ENCODE data around the gene TPSAB1. TPM values are rescaled to one million over a fixed set of nuclear protein-coding genes. Genes with fewer than 3 reads are reported as not detected.
"Not testable (repeated sequence)": the region's sequence is repeated elsewhere in the genome, so short reads cannot be mapped to it uniquely, and the experiment has no call there.

The TPSAB1 gene
- total and polyA plus RNA-seq, 4 donors = 0.23 to 10.8 (median 1.2) TPM

DNA sequence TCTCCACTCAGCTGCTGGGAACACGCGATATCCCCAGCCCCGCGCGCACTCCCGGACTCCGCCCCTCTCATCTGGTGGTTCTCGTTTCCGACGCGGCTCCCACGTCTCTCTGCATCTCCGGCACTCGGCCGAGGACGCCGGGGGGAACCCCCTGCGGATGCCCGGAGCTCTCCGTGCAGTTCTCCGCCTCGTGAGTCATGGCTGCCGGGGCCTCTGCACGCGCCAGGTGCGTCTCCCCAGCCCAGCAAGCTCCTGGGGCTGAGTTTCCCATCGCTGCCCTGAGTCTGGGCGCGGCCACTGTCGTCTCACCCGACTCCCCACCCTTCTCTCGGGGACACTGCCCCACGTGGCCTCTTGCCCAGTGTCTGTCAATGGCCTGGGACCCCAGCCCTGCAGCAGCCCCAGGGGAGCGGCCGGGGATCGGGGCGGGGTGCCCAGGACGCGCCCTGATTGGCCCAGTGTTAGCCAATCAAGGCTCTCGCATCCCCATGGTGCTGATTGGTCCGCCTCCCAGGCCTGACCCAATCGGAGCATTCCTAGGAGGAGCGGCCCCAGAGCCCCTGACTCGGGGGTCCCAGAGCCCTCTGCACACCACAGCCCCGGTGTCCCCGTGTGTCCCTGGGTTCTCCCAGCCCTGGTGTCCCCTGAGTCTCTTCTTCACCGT, 13.3 kb downstream of the TPSAB1 start:
- DNase-seq (ENCODE audit: low spot score); H3K9me3 ChIP-seq (ENCODE audit: control insufficient read depth in 4 of 4, low read length in 3 of 4); H3K27ac ChIP-seq (ENCODE audit: low read depth in 1 of 2, low read length in 2 of 2); H3K4me1 ChIP-seq (ENCODE audit: control insufficient read depth in 4 of 4, insufficient read depth in 4 of 4, low read length in 3 of 4); H3K27me3 ChIP-seq (ENCODE audit: control insufficient read depth in 4 of 4, insufficient read depth in 4 of 4, low read length in 3 of 4); H3K36me3 ChIP-seq (ENCODE audit: control insufficient read depth in 4 of 4, insufficient read depth in 3 of 4, low read depth in 1 of 4, low read length in 3 of 4); H3K9ac ChIP-seq (ENCODE audit: low read depth in 1 of 2, low read length in 2 of 2); H3K4me3 ChIP-seq (ENCODE audit: low read depth in 1 of 3, low read length in 3 of 3): not testable (repeated sequence)
- no CpG with 5 or more reads among the region's 47 CpGs for WGBS

DNA sequence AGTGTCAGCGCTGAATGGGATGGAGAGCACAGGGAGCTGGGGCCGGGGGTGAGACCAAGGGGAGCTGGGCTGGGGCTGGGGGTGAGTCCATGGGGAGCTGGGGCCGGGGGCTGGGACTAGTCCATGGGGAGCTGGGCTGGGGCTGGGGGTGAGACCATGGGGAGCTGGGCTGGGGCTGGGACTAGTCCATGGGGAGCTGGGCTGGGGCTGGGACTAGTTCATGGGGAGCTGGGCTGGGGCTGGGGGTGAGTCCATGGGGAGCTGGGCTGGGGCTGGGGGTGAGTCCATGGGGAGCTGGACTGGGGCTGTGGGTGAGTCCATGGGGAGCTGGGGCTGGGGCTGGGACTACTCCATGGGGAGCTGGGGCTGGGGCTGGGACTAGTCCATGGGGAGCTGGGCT, 14.3 kb downstream of the TPSAB1 start:
- not testable (repeated sequence) for H3K9ac ChIP-seq (ENCODE audit: low read depth in 1 of 2, low read length in 2 of 2); H3K27ac ChIP-seq (ENCODE audit: low read depth in 1 of 2, low read length in 2 of 2); H3K4me3 ChIP-seq (ENCODE audit: low read depth in 1 of 3, low read length in 3 of 3); H3K4me1 ChIP-seq (ENCODE audit: control insufficient read depth in 4 of 4, insufficient read depth in 4 of 4, low read length in 3 of 4); H3K36me3 ChIP-seq (ENCODE audit: control insufficient read depth in 4 of 4, insufficient read depth in 3 of 4, low read depth in 1 of 4, low read length in 3 of 4); H3K27me3 ChIP-seq (ENCODE audit: control insufficient read depth in 4 of 4, insufficient read depth in 4 of 4, low read length in 3 of 4); H3K9me3 ChIP-seq (ENCODE audit: control insufficient read depth in 4 of 4, low read length in 3 of 4); DNase-seq (ENCODE audit: low spot score)
- 85% methylated on average over 3 of the region's 3 CpGs for WGBS

DNA sequence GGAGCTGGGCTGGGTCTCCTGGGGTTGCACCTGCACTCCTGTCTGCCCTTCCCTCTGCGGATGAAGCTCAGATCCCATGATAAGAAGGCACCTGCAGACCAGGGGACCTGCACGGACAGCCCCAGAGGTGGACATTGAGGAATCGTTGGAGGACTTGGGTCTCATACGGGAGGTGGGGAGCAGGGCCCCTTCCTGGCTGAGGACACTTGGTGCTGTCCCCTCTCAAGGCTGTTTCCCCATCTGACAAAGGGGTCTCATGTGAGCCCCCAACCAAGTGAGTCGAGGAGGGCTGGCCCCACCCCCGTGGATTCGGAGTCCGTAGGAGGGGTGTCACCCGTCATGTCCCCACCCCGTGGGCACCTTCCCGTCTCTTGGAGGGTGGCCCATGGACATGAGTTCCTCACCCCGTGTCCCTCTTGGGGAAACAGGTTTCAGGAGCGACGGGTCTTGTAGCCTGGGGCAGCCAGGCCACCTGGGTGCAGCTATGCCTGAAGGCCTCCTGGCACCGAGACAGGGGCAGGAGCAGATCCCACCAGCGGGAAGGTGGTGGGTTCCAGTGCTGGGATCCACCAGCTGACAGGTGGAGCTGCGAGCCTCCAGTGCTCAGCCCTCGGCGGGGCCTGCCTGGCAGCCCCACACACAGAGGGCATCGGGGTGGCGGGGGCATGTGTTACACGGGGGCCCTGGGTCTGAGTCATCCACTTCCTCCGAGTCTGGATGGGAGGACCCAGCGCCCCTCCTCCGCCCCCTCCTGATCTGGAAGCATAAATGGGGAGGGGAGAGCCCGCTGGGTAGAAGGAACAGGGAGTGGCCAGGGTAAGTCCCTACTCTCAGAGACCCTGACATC, 15.0 kb downstream of the TPSAB1 start, which contains the start of gene TPSD1:
TSS of gene TPSD1 (plus strand) at position 794 of the 847 bp plus-strand sequence. CDS start 212 bp downstream, outside the sequence.
- H3K9ac ChIP-seq (ENCODE audit: low read depth in 1 of 2, low read length in 2 of 2); H3K27ac ChIP-seq (ENCODE audit: low read depth in 1 of 2, low read length in 2 of 2); H3K36me3 ChIP-seq (ENCODE audit: control insufficient read depth in 4 of 4, insufficient read depth in 3 of 4, low read depth in 1 of 4, low read length in 3 of 4); H3K4me3 ChIP-seq (ENCODE audit: low read depth in 1 of 3, low read length in 3 of 3); H3K27me3 ChIP-seq (ENCODE audit: control insufficient read depth in 4 of 4, insufficient read depth in 4 of 4, low read length in 3 of 4); H3K4me1 ChIP-seq (ENCODE audit: control insufficient read depth in 4 of 4, insufficient read depth in 4 of 4, low read length in 3 of 4); H3K9me3 ChIP-seq (ENCODE audit: control insufficient read depth in 4 of 4, low read length in 3 of 4); DNase-seq (ENCODE audit: low spot score): not testable (repeated sequence)
- WGBS = 72% methylated on average over 25 of the region's 26 CpGs

DNA sequence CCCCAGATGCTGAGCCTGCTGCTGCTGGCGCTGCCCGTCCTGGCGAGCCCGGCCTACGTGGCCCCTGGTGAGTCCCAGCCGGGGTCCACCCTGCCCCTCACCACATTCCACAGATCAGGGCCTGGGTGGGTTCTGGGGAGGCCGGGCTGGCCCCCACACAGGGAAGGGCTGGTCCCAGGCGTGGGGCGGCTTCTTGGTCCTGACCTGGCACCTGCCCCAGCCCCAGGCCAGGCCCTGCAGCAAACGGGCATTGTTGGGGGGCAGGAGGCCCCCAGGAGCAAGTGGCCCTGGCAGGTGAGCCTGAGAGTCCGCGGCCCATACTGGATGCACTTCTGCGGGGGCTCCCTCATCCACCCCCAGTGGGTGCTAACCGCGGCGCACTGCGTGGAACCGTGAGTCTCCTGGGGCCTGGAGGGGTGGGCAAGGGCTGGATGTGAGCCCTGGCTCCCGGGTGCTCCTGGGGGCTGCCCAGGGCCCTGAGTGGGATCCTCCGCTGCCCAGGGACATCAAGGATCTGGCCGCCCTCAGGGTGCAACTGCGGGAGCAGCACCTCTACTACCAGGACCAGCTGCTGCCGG, 15.9 kb downstream of the TPSAB1 start:
- DNase-seq (ENCODE audit: low spot score) = not testable (repeated sequence)

DNA sequence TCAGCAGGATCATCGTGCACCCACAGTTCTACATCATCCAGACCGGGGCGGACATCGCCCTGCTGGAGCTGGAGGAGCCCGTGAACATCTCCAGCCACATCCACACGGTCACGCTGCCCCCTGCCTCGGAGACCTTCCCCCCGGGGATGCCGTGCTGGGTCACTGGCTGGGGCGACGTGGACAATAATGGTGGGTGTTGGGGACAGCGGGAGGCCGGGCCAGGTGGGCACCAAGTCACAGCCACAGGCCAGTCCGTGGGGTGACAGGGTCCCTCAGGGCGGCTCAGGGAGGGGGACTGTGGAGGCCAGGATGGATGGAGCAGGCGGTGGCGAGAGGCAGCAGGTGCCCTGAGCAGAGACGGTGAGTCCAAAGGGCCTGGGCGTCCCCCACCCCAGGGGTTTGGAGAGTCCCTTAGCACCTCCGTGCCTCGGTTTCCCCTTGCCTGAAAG, 16.4 kb downstream of the TPSAB1 start:
- Histone ChIP-seq H3K9me3 (ENCODE audit: control insufficient read depth in 4 of 4, low read length in 3 of 4) (no peaks in the 10 kb centered on the region), H3K27me3 (ENCODE audit: control insufficient read depth in 4 of 4, insufficient read depth in 4 of 4, low read length in 3 of 4) (peaks cover 0 to 9% (median 1%) of the 10 kb centered on the region in 4 donors), H3K4me3 (ENCODE audit: low read depth in 1 of 3, low read length in 3 of 3) (no peak overlapping the region), H3K27ac (ENCODE audit: low read depth in 1 of 2, low read length in 2 of 2) (no peak overlapping the region), H3K9ac (ENCODE audit: low read depth in 1 of 2, low read length in 2 of 2) (no peak overlapping the region), H3K4me1 (ENCODE audit: control insufficient read depth in 4 of 4, insufficient read depth in 4 of 4, low read length in 3 of 4) (no peaks in the 10 kb centered on the region), H3K36me3 (ENCODE audit: control insufficient read depth in 4 of 4, insufficient read depth in 3 of 4, low read depth in 1 of 4, low read length in 3 of 4) (no peaks in the 10 kb centered on the region)
- 78% methylated on average over 22 of the region's 22 CpGs for WGBS
- no peak for DNase-seq (ENCODE audit: low spot score)
- TF ChIP-seq GABPA (IDR thresholded peaks at IDR 0.05 in 1 of 2, conservative IDR thresholded peaks at IDR 0.05 in 1 of 2) (no peak), SP1 (IDR thresholded peaks at IDR 0.05) (no peak), FOXA1 (IDR thresholded peaks at IDR 0.05) (no peak), JUND (IDR thresholded peaks at IDR 0.05) (no peak), TAF1 (conservative IDR thresholded peaks at IDR 0.05) (no peak), RAD21 (IDR thresholded peaks at IDR 0.05) (no peak), RXRA (IDR thresholded peaks at IDR 0.05) (no peak), HNF4G (IDR thresholded peaks at IDR 0.05) (no peak), HNF4A (conservative IDR thresholded peaks at IDR 0.05) (no peak)
- TF ChIP-seq, protein P1, sequence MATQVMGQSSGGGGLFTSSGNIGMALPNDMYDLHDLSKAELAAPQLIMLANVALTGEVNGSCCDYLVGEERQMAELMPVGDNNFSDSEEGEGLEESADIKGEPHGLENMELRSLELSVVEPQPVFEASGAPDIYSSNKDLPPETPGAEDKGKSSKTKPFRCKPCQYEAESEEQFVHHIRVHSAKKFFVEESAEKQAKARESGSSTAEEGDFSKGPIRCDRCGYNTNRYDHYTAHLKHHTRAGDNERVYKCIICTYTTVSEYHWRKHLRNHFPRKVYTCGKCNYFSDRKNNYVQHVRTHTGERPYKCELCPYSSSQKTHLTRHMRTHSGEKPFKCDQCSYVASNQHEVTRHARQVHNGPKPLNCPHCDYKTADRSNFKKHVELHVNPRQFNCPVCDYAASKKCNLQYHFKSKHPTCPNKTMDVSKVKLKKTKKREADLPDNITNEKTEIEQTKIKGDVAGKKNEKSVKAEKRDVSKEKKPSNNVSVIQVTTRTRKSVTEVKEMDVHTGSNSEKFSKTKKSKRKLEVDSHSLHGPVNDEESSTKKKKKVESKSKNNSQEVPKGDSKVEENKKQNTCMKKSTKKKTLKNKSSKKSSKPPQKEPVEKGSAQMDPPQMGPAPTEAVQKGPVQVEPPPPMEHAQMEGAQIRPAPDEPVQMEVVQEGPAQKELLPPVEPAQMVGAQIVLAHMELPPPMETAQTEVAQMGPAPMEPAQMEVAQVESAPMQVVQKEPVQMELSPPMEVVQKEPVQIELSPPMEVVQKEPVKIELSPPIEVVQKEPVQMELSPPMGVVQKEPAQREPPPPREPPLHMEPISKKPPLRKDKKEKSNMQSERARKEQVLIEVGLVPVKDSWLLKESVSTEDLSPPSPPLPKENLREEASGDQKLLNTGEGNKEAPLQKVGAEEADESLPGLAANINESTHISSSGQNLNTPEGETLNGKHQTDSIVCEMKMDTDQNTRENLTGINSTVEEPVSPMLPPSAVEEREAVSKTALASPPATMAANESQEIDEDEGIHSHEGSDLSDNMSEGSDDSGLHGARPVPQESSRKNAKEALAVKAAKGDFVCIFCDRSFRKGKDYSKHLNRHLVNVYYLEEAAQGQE (IDR thresholded peaks at IDR 0.05) = no peak
- TF ChIP-seq, protein P2, sequence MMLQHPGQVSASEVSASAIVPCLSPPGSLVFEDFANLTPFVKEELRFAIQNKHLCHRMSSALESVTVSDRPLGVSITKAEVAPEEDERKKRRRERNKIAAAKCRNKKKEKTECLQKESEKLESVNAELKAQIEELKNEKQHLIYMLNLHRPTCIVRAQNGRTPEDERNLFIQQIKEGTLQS (IDR thresholded peaks at IDR 0.05) = no peak

More for the DNA sequence above, 15.9 kb downstream of the TPSAB1 start:
- H3K9me3 ChIP-seq (ENCODE audit: control insufficient read depth in 4 of 4, low read length in 3 of 4); H3K9ac ChIP-seq (ENCODE audit: low read depth in 1 of 2, low read length in 2 of 2); H3K27me3 ChIP-seq (ENCODE audit: control insufficient read depth in 4 of 4, insufficient read depth in 4 of 4, low read length in 3 of 4); H3K4me1 ChIP-seq (ENCODE audit: control insufficient read depth in 4 of 4, insufficient read depth in 4 of 4, low read length in 3 of 4); H3K27ac ChIP-seq (ENCODE audit: low read depth in 1 of 2, low read length in 2 of 2); H3K36me3 ChIP-seq (ENCODE audit: control insufficient read depth in 4 of 4, insufficient read depth in 3 of 4, low read depth in 1 of 4, low read length in 3 of 4); H3K4me3 ChIP-seq (ENCODE audit: low read depth in 1 of 3, low read length in 3 of 3): not testable (repeated sequence)
- WGBS = 80% methylated on average over 23 of the region's 23 CpGs
